ENCODE results near the gene CHD1. TPM values are rescaled to one million over a fixed set of nuclear protein-coding genes. Genes with fewer than 3 reads are reported as not detected.
A peak's percentile ranks its signal among the peaks of the same experiment; 100 is the strongest.

The CHD1 gene
- total RNA-seq (100 to 1,000 TPM; 217 to 228 TPM), total RNA-seq (212 to 1,055 (median 330) reads per million in 172 experiments)
- polyA plus RNA-seq (2013, experiment 1 of 2) = 57.4 TPM
- 67.7 TPM for polyA plus RNA-seq (2013, experiment 2 of 2)

DNA sequence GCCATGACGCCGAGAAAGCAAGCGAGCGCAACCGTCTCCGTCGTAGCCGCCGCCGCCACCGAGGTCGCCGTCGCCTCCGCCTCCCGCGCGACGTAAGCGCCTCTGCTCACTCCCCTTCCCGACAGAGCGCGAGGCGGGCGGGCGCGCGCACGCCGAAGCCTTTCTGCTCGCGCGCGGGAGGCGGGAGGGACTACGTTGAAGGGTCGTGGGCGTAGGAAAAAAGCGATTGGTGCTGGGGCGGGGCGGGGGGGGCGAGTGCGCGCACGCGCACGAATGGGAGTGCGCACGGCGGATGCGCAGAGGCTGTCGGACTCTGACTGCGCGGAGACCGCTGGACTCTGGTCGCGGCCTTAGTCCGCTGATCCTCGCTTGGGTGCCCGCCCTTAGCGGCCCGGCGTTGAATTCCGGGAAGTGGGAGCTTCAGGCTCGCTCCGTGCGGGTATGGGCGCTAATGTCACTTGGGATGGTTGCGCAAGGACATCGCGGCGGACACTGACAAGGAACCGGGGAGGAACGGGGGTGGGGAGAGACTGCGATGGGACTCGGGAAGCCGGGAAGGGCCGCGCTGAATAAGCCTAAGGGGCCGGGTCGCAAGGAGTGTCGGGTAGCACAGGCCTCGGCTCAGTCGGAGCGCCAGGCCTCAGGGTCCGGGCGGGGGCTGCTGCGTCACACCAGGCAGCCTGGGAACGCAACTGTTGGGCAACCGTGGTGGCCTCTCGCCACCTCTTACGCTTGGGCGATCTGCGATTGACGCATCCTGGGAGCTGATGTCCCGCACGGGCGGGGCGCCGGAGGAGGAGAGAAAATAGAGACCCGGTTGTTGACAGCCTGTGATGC is at the start of gene CHD1:
TSS of gene CHD1 (minus strand) at position 135 of the 837 bp plus-strand sequence. CDS start 2,621 bp downstream, outside the sequence.
- Mint-ChIP-seq H3K4me3 (peak within 1 kb of the TSS; percentile 99), H3K9me3 (no peaks in the 10 kb centered on the region), H3K4me1 (ENCODE audit: low read depth) (peaks cover 68% of the 10 kb centered on the region), H3K27ac (peak within 1 kb of the TSS; percentile 97), H3K27me3 (no peaks in the 10 kb centered on the region), H3K36me3 (ENCODE audit: low read depth) (peaks cover 72% of the 10 kb centered on the region)
- Histone ChIP-seq H3K4me3 (ENCODE audit: low read length) (peak within 1 kb of the TSS; percentile 97), H3K36me3 (ENCODE audit: insufficient read depth, low read length) (peaks cover 40% of the 10 kb centered on the region), H3K4me1 (ENCODE audit: insufficient read depth, low read length) (peaks cover 23% of the 10 kb centered on the region), H3K27me3 (ENCODE audit: control insufficient read depth in 1 of 2, insufficient read depth in 2 of 2, low read length in 2 of 2) (no peaks in the 10 kb centered on the region), H3K27ac (ENCODE audit: low read depth in 1 of 2, low read length in 2 of 2) (peak within 1 kb of the TSS; percentile 100), H3K9me3 (ENCODE audit: control insufficient read depth in 1 of 2, insufficient read depth in 1 of 2, low read length in 2 of 2) (no peaks in the 10 kb centered on the region)
- ChIA-PET CTCF (no interaction called here), POLR2A (interaction anchor here (0.7 to 6.2 kb wide), 37 partner anchors 8 to 1993 kb away, joined by 3 to 109 read pairs (median 8); partner anchors contain the start of genes FAM174A, LNPEP, RGMB and RIOK2)
- TF ChIP-seq, protein P1, sequence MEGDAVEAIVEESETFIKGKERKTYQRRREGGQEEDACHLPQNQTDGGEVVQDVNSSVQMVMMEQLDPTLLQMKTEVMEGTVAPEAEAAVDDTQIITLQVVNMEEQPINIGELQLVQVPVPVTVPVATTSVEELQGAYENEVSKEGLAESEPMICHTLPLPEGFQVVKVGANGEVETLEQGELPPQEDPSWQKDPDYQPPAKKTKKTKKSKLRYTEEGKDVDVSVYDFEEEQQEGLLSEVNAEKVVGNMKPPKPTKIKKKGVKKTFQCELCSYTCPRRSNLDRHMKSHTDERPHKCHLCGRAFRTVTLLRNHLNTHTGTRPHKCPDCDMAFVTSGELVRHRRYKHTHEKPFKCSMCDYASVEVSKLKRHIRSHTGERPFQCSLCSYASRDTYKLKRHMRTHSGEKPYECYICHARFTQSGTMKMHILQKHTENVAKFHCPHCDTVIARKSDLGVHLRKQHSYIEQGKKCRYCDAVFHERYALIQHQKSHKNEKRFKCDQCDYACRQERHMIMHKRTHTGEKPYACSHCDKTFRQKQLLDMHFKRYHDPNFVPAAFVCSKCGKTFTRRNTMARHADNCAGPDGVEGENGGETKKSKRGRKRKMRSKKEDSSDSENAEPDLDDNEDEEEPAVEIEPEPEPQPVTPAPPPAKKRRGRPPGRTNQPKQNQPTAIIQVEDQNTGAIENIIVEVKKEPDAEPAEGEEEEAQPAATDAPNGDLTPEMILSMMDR (IDR thresholded peaks at IDR 0.05) = no peak
- ATAC-seq (ENCODE audit: poor library complexity) = peak; percentile 68
- DNase-seq = peak; percentile 93 to 99 (median 94)
- intact Hi-C loops (cut with DNase I, micrococcal nuclease) = loop anchor here in 1 of 2 experiments (2.0 to 5.0 kb wide), 5 partner anchors 22 to 1973 kb away; partner anchors contain the start of genes RGMB, RIOK2 and ST8SIA4

DNA sequence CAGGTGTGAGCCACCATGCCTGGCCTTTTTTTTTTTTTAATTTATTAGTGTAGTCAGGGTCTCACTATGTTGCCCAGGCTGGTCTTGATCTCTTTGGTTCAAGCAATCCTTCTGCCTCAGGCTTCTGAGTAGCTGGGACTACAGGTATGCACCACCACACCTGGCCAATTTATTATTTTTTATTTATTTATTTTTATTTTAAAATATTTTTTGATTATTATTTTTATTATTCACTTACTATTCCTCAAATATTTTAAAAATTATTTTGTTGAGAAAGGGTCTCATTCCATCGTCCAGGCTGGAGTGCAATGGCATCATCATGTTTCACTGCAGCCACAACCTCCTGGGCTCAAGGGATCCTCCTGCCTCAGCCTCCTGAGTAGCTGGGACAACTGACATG is 49.7 kb upstream of the CHD1 start:
- no peak for DNase-seq
- ChIA-PET POLR2A (interaction anchor here (1.2 kb wide), 1 partner anchor 49 kb away, joined by 5 read pairs; no protein-coding TSS in a partner anchor), CTCF (interaction anchor here (1.2 kb wide), 1 partner anchor 9 kb away, joined by 3 read pairs; no protein-coding TSS in a partner anchor)

DNA sequence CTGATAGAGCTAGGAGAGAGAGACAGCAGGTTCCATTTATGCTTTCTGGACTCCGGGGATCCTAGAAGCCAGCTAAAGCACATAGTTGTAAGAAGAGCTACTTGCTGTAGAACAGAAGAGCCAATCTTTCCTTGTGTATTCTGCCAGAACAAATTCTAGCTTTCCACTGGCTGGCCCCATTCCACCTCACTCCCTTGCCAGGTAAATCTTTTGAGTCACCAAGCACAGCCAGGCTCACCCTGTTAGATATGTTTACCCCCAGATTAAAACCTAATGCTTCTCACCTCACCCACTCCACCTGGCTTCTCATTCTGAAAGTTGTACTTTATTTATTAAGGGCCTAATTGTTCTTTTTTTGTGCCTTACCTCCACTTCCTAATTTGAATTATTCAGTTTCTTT is 48.9 kb upstream of the CHD1 start:
- no peaks in the 10 kb centered on the region for H3K36me3 Mint-ChIP-seq (ENCODE audit: low read depth)
- no peak overlapping the region for H3K4me3 Mint-ChIP-seq
- no peaks in the 10 kb centered on the region for H3K27me3 Mint-ChIP-seq
- intact Hi-C loops (cut with DNase I, micrococcal nuclease) = no loop called here
- peaks cover 26% of the 10 kb centered on the region for H3K4me1 Mint-ChIP-seq (ENCODE audit: low read depth)
- no peak overlapping the region for H3K4me3 ChIP-seq (ENCODE audit: low read length)
- TF ChIP-seq, protein P1 (IDR thresholded peaks at IDR 0.05) = no peak
- ATAC-seq (ENCODE audit: poor library complexity) (no peak), DNase-seq (no peak)
- H3K4me1 ChIP-seq (ENCODE audit: insufficient read depth, low read length) = peaks cover 7% of the 10 kb centered on the region
- H3K9me3 Mint-ChIP-seq = no peaks in the 10 kb centered on the region
- POLR2A ChIA-PET = interaction anchor here (1.2 kb wide), 1 partner anchor 48 kb away, joined by 5 read pairs; no protein-coding TSS in a partner anchor
- H3K36me3 ChIP-seq (ENCODE audit: insufficient read depth, low read length) = no peaks in the 10 kb centered on the region
- no peak overlapping the region for H3K27ac Mint-ChIP-seq
- no peaks in the 10 kb centered on the region for H3K27me3 ChIP-seq (ENCODE audit: control insufficient read depth in 1 of 2, insufficient read depth in 2 of 2, low read length in 2 of 2)
- H3K27ac ChIP-seq (ENCODE audit: low read depth in 1 of 2, low read length in 2 of 2) = no peak overlapping the region
- H3K9me3 ChIP-seq (ENCODE audit: control insufficient read depth in 1 of 2, insufficient read depth in 1 of 2, low read length in 2 of 2) = no peaks in the 10 kb centered on the region
- CTCF ChIA-PET = interaction anchor here (1.2 kb wide), 1 partner anchor 9 kb away, joined by 3 read pairs; no protein-coding TSS in a partner anchor

More for the DNA sequence above, 49.7 kb upstream of the CHD1 start:
- Histone ChIP-seq H3K27me3 (ENCODE audit: control insufficient read depth in 1 of 2, insufficient read depth in 2 of 2, low read length in 2 of 2) (no peaks in the 10 kb centered on the region), H3K4me3 (ENCODE audit: low read length) (no peak overlapping the region), H3K36me3 (ENCODE audit: insufficient read depth, low read length) (no peaks in the 10 kb centered on the region), H3K27ac (ENCODE audit: low read depth in 1 of 2, low read length in 2 of 2) (no peak overlapping the region), H3K4me1 (ENCODE audit: insufficient read depth, low read length) (peaks cover 7% of the 10 kb centered on the region), H3K9me3 (ENCODE audit: control insufficient read depth in 1 of 2, insufficient read depth in 1 of 2, low read length in 2 of 2) (no peaks in the 10 kb centered on the region)
- Mint-ChIP-seq H3K4me1 (ENCODE audit: low read depth) (peaks cover 26% of the 10 kb centered on the region), H3K27me3 (no peaks in the 10 kb centered on the region), H3K4me3 (no peak overlapping the region), H3K27ac (no peak overlapping the region), H3K36me3 (ENCODE audit: low read depth) (no peaks in the 10 kb centered on the region), H3K9me3 (no peaks in the 10 kb centered on the region)
- intact Hi-C loops (cut with DNase I, micrococcal nuclease) = no loop called here
- ATAC-seq (ENCODE audit: poor library complexity) = no peak
- TF ChIP-seq, protein P1 (IDR thresholded peaks at IDR 0.05) = no peak

Data from CD4-positive, alpha-beta T cell (primary cell).